Measurements from ENCODE around the gene R3HDM4.

R3HDM4 gene

DNA sequence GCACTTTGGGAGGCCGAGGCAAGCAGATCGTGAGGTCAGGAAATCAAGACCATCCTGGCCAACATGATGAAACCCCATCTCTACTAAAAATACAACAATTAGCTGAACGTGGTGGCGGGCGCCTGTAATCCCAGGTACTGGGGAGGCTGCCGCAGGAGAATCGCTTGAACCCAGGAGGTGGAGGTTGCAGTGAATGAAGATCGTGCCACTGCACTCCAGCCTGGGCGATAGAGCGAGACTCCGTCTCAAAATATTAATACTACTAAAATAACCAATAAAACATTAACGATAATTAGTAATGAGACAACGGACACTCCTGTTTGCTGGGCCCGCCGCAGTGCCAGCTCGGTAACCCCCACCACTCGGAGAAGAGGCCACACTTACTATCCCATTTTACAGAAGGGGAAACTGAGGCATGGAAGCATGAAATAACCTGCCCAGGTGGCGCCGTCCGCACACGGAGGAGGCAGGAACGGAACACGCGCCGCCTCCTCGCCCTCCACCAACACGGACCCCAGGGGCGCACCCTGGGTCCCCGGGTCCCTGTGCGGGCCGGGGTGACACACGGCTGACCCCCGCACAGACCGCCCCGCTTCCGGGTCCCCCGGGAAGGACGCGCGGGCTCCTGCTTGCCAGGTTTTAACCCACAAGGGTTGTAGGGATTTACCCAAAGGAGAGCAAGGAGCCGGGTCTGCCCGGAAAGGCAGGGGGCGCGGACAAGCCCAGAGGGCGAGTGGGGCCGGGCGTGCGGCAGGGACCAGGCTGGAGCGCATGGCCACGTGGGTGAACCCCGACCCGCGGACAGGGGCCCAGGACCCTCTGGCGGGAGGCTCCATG, 1.6 kb downstream of the R3HDM4 start:
- no peak for DNase-seq (ENCODE audit: low read depth)
- peak overlapping the region; percentile 43 for H3K4me3 ChIP-seq (ENCODE audit: low read depth, low read length)
- TF ChIP-seq, protein P1, sequence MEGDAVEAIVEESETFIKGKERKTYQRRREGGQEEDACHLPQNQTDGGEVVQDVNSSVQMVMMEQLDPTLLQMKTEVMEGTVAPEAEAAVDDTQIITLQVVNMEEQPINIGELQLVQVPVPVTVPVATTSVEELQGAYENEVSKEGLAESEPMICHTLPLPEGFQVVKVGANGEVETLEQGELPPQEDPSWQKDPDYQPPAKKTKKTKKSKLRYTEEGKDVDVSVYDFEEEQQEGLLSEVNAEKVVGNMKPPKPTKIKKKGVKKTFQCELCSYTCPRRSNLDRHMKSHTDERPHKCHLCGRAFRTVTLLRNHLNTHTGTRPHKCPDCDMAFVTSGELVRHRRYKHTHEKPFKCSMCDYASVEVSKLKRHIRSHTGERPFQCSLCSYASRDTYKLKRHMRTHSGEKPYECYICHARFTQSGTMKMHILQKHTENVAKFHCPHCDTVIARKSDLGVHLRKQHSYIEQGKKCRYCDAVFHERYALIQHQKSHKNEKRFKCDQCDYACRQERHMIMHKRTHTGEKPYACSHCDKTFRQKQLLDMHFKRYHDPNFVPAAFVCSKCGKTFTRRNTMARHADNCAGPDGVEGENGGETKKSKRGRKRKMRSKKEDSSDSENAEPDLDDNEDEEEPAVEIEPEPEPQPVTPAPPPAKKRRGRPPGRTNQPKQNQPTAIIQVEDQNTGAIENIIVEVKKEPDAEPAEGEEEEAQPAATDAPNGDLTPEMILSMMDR (IDR thresholded peaks at IDR 0.05; ENCODE audit: insufficient read depth, low read depth, low read length, missing control alignments), result no peak

DNA sequence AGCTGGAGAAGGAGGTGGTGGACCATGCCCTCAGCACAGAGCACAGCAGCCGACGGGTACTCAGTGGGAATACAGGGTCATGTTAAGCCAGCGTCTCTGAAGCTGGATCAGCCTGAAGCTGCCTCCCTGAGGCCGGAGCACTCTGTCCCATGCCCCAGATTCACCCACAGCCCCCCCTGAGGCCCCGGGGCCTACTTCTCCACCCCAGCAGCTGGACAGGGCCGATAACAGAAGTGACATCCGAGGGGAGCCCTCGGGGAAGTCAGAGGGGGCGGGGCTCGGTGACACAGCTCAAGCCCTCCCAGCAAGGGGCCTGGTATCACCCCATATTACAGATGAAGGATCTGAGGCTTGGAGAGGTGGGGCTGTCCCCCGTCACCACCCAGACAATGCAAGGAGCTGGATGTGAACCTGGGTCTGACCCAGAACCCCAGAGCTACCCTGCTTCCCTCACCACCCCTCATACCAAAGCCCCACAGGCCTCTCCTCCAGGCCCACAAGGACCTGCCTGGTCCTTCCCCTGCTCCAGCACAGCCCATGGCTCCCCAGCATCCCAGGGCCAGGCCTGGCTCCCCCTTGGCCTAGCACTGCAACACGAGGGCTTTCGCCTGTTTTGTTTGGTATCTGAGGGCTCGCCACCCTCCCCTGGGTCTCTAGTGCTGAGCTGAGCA, 5.7 kb downstream of the R3HDM4 start:
- TF ChIP-seq, protein P1 (IDR thresholded peaks at IDR 0.05; ENCODE audit: insufficient read depth, low read depth, low read length, missing control alignments), result no peak
- DNase-seq (ENCODE audit: low read depth), result peak; percentile 64
- H3K4me3 ChIP-seq (ENCODE audit: low read depth, low read length), result no peak overlapping the region

DNA sequence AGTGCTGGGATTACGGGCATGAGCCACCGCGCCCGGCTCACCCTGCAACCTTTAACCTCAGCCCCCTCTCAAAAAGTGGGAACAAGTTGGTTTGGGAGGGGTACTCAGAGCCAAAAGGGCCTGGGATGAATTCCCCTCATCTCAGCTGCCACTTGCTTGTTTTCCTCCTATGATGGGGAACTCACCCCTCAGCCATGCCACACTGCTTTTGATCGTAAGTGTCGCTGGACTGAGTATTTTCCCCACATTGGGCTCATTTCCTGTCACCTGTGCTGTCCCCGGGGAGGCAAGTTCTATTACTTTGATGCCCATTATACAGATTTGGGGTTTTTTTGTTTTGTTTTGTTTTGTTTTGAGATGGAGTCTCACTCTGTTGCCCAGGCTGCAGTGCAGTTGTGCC, 6.5 kb downstream of the R3HDM4 start:
- H3K4me3 ChIP-seq (ENCODE audit: low read depth, low read length), result no peak overlapping the region
- TF ChIP-seq, protein P1 (IDR thresholded peaks at IDR 0.05; ENCODE audit: insufficient read depth, low read depth, low read length, missing control alignments), result no peak
- peak; percentile 66 for DNase-seq (ENCODE audit: low read depth)

DNA sequence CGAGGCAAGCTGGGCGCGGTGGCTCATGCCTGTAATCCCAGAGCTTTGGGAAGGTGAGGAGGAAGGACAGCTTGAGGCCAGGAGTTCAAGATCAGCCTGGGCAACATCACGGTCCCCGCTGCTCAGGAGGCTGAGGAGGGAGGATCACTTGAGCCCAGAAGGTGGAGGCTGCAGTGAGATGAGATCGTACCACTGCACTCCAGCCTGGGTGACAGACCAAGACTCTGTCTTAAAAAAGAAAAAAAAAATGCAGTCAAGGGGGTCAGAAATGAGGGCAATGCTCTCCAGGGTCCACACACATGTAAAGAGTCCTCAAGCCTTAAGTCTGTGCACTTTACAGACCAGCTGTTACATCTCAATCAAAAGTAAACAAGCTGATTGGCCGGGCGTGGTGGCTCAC, 8.5 kb downstream of the R3HDM4 start:
- no peak for DNase-seq (ENCODE audit: low read depth)
- H3K4me3 ChIP-seq (ENCODE audit: low read depth, low read length), result no peak overlapping the region
- TF ChIP-seq, protein P1 (IDR thresholded peaks at IDR 0.05; ENCODE audit: insufficient read depth, low read depth, low read length, missing control alignments), result no peak

DNA sequence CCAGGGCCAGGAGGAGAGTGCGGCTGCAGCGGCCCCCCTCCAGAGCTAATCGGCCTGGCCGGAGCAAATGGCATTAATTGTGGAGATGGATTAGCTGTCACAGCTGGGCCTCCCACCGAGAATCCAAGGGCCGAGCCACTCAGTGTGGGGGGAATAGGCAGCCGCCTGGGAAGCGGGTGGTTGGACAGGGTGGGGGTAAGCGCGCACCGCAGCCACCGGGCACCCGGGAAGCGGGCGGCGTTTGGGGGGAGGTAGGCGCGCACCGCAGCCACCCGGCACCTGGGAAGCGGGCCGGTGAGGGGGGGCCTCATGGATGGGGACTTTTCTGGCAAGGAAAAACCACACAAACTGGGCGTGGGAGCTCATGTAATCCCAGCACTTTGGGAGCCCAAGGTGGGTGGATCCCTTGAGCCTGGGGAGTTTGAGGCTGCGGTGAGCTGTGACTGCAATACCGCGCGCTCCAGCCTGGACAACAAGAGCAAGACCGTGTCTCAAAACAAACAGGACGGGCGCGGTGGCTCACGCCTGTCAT, 9.7 kb downstream of the R3HDM4 start:
- DNase-seq (ENCODE audit: low read depth), result no peak
- TF ChIP-seq, protein P1 (IDR thresholded peaks at IDR 0.05; ENCODE audit: insufficient read depth, low read depth, low read length, missing control alignments), result no peak
- H3K4me3 ChIP-seq (ENCODE audit: low read depth, low read length), result no peak overlapping the region

DNA sequence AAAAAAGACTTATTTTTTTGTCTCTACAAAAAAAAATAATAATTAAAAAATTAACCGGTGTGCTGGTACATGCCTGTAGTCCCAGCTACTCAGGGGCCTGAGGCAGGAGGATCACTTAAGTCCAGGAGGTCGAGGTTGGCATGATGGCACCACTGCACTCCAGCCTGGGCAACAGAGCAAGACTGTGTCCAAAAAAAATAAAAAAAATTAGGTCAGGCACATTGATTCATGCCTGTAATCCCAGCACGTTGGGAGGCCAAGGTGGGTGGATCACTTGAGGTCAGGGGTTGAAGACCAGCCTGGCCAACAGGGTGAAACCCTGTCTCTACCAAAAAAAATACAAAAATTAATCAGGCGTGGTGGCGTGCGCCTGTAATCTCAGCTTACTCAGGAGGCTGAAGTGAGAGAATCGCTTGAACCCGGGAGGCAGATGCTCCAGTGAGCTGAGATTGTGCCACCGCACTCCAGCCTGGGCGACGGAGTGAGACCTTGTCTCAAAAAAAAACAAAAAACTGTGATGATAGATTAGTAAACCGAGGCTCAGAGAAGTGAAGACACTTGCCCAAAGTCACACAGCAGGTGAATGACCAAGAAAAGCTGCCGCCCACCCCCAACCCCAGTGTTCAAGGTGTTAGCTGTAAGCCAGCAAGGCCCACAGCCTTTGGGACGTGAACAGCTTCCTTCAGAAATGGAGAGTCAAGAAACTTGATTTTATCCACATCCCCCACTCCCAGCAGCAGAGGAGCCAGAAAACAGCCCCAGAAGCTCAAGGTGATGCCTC, 10.4 kb downstream of the R3HDM4 start:
- TF ChIP-seq, protein P1 (IDR thresholded peaks at IDR 0.05; ENCODE audit: insufficient read depth, low read depth, low read length, missing control alignments), result no peak
- H3K4me3 ChIP-seq (ENCODE audit: low read depth, low read length), result no peak overlapping the region
- DNase-seq (ENCODE audit: low read depth), result no peak
